ENCODE data around the gene NPAS4.

DNA sequence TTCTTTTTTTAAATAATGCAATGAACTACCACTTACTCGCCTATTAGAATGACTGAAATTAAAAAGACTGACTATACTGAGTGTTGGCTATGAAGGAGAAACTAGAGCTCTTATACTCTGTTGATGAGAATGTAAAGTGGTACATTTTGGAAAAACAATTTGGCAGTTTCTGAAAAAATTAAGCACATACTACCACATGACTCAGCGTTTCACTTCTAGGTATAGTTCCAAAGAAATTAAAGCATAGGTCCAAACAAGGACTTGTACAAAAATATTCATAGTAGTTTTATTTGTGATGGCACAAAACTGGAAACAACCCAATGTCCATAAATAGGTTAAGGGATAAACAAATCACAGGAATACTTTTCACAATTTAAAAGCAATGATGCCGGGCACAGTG, 26.9 kb upstream of the NPAS4 start:
- no peak for TF ChIP-seq CTCF (IDR thresholded peaks at IDR 0.05)
- TF ChIP-seq YY1 (IDR thresholded peaks at IDR 0.05; ENCODE audit: low read depth), result no peak
- no peak for TF ChIP-seq EZH2phosphoT487 (IDR thresholded peaks at IDR 0.05; ENCODE audit: borderline replicate concordance, low read depth)
- TF ChIP-seq RFX5 (IDR thresholded peaks at IDR 0.05; ENCODE audit: low read length), result no peak
- TF ChIP-seq RCOR1 (IDR thresholded peaks at IDR 0.05; ENCODE audit: low read length), result no peak
- TF ChIP-seq MAX (IDR thresholded peaks at IDR 0.05; ENCODE audit: low read depth), result no peak
- no peak for TF ChIP-seq CHD2 (IDR thresholded peaks at IDR 0.05; ENCODE audit: low read length, partially characterized antibody)
- TF ChIP-seq ELF1 (IDR thresholded peaks at IDR 0.05), result no peak
- TF ChIP-seq EP300 (IDR thresholded peaks at IDR 0.05; ENCODE audit: borderline replicate concordance in 1 of 2, low read depth in 1 of 2, low read length in 1 of 2), result no peak
- no peak for TF ChIP-seq POLR2AphosphoS5 (IDR thresholded peaks at IDR 0.05; ENCODE audit: low read depth, low read length)
- TF ChIP-seq REST (IDR thresholded peaks at IDR 0.05; ENCODE audit: low read depth, low read length), result no peak
- no peak for TF ChIP-seq TEAD4 (IDR thresholded peaks at IDR 0.05; ENCODE audit: borderline replicate concordance, insufficient read depth)

Data from SK-N-SH (cell line).